Measurements from ENCODE around the gene TGFB1I1.

TGFB1I1 gene

DNA sequence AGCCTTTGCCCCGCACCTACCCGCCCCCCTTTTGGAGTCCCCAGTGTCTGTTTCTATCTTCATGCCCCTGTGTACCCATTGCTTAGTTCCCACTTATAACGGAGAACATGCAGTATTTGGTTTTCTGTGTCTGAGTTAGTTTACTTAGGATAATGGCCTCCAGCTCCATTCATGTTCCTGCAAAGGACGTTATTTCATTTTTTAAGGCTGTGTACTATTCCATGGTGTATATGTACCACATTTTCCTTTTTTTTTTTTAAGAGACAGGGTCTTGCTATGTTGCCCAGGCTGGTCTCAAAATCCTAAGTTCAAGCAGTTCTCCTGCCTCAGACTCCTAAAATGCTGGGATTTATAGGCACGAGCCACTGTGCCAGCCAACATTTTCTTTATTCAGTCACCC lies 4.1 kb upstream of the TGFB1I1 start:
- Histone ChIP-seq H4K20me1 (ENCODE audit: insufficient read depth) (no peaks in the 10 kb centered on the region), H3K79me2 (ENCODE audit: insufficient read depth, low read depth) (no peaks in the 10 kb centered on the region), H3K27ac (no peak overlapping the region), H3K36me3 (ENCODE audit: insufficient read depth) (no peaks in the 10 kb centered on the region), H3K9ac (no peak overlapping the region), H3K4me2 (no peak overlapping the region), H3K4me1 (ENCODE audit: low read depth, poor library complexity, severe bottlenecking) (no peaks in the 10 kb centered on the region), H3K27me3 (ENCODE audit: insufficient read depth, low read depth) (no peaks in the 10 kb centered on the region), H3K4me3 (IDR thresholded peaks at IDR 0.05; ENCODE audit: insufficient read depth, low read depth, low read length) (no peak overlapping the region), H2AFZ (ENCODE audit: low read depth) (no peak overlapping the region)
- TF ChIP-seq, protein P1, sequence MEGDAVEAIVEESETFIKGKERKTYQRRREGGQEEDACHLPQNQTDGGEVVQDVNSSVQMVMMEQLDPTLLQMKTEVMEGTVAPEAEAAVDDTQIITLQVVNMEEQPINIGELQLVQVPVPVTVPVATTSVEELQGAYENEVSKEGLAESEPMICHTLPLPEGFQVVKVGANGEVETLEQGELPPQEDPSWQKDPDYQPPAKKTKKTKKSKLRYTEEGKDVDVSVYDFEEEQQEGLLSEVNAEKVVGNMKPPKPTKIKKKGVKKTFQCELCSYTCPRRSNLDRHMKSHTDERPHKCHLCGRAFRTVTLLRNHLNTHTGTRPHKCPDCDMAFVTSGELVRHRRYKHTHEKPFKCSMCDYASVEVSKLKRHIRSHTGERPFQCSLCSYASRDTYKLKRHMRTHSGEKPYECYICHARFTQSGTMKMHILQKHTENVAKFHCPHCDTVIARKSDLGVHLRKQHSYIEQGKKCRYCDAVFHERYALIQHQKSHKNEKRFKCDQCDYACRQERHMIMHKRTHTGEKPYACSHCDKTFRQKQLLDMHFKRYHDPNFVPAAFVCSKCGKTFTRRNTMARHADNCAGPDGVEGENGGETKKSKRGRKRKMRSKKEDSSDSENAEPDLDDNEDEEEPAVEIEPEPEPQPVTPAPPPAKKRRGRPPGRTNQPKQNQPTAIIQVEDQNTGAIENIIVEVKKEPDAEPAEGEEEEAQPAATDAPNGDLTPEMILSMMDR (conservative IDR thresholded peaks at IDR 0.05; ENCODE audit: low read depth, low read length), result no peak

DNA sequence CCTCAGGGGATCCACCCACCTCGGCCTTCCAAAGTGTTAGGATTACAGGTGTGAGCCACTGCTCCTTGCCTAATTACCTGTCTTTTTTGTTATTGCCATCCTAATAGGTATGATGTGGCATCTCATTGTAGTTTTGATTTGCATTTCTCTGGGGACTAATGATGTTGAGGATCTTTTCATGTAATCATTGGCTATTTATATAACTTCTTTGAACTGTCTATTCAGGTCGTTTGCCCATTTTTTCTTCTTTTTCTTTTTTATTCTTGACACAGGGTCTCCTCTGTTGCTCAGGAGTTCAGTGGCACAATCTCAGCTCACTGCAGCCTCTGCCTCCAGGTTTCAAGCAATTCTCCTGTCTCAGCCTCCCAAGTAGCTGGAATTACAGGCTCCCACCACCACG lies 1.3 kb upstream of the TGFB1I1 start:
- no peak overlapping the region for H3K4me2 ChIP-seq
- no peaks in the 10 kb centered on the region for H3K27me3 ChIP-seq (ENCODE audit: insufficient read depth, low read depth)
- no peak overlapping the region for H3K9ac ChIP-seq
- H4K20me1 ChIP-seq (ENCODE audit: insufficient read depth), result no peaks in the 10 kb centered on the region
- no peaks in the 10 kb centered on the region for H3K79me2 ChIP-seq (ENCODE audit: insufficient read depth, low read depth)
- H3K27ac ChIP-seq, result no peak overlapping the region
- H2AFZ ChIP-seq (ENCODE audit: low read depth), result no peak overlapping the region
- H3K4me1 ChIP-seq (ENCODE audit: low read depth, poor library complexity, severe bottlenecking), result no peaks in the 10 kb centered on the region
- no peaks in the 10 kb centered on the region for H3K36me3 ChIP-seq (ENCODE audit: insufficient read depth)
- H3K4me3 ChIP-seq (IDR thresholded peaks at IDR 0.05; ENCODE audit: insufficient read depth, low read depth, low read length), result no peak overlapping the region
- TF ChIP-seq, protein P1 (conservative IDR thresholded peaks at IDR 0.05; ENCODE audit: low read depth, low read length), result no peak

DNA sequence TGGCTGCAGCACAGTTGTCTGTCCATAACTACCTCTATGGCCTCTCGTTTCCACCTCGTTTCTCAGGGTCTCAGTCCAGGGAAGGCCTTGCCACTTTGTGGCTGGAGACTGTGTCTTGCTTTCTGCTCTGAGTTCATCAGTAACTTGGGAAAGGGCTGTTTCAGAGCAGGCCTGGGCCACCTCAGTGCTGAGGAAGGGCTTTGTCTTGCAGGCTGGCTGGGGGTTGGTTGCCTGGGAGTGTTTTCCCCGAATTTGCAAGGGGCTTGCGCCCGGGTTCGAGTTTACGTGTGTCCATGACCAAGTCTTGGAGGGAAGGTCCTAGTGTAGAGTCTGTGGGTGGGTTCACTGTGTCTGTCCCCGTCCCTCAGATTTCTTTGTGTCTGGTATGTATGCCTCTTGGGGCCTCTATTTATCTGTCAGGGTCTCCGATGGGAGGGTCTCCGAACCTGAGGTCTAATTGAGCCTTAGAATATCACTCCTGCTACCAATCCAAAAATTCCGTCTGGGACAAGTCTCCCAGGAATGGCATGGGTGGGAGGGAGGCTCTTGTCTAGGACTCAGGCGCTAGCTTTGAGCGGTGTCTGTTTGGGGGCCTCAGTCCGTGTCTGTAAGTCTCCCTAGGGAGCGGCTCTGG lies 594 bp upstream of the TGFB1I1 start:
- H3K9ac ChIP-seq, result no peak overlapping the region
- H2AFZ ChIP-seq (ENCODE audit: low read depth), result no peak overlapping the region
- no peaks in the 10 kb centered on the region for H4K20me1 ChIP-seq (ENCODE audit: insufficient read depth)
- no peak overlapping the region for H3K4me3 ChIP-seq (IDR thresholded peaks at IDR 0.05; ENCODE audit: insufficient read depth, low read depth, low read length)
- H3K4me2 ChIP-seq, result no peak overlapping the region
- H3K4me1 ChIP-seq (ENCODE audit: low read depth, poor library complexity, severe bottlenecking), result no peaks in the 10 kb centered on the region
- no peak overlapping the region for H3K27ac ChIP-seq
- TF ChIP-seq, protein P1 (conservative IDR thresholded peaks at IDR 0.05; ENCODE audit: low read depth, low read length), result no peak
- H3K27me3 ChIP-seq (ENCODE audit: insufficient read depth, low read depth), result no peaks in the 10 kb centered on the region
- H3K36me3 ChIP-seq (ENCODE audit: insufficient read depth), result no peaks in the 10 kb centered on the region
- H3K79me2 ChIP-seq (ENCODE audit: insufficient read depth, low read depth), result no peaks in the 10 kb centered on the region

DNA sequence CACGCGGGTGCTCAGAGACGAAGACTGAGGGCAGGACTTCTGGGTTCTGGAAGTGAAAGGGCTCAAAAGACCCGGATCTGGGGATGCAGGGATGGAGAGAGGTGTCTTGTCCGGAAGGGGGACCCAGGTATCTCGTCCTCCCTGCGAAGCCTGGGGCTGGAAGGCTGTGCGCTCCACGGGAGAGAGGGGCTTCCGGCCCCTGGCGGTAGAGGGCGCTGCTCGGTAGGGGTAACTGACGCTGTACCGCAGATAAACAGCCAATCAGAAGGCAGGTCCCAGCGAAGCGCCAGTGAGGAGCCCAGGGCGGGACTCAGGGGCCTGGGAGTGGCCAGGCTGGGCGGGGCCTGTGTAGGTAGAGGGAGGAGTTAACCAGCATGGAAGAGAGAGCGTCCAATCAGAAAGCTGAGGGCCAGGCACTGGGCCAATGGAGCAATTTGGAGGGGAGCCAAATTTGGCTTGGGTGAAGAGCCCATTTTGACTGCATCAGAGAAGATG lies 804 bp downstream of the TGFB1I1 start:
- H3K36me3 ChIP-seq (ENCODE audit: insufficient read depth), result no peaks in the 10 kb centered on the region
- H3K4me1 ChIP-seq (ENCODE audit: low read depth, poor library complexity, severe bottlenecking), result peaks cover 5% of the 10 kb centered on the region
- no peak overlapping the region for H3K27ac ChIP-seq
- H3K27me3 ChIP-seq (ENCODE audit: insufficient read depth, low read depth), result no peaks in the 10 kb centered on the region
- H3K4me2 ChIP-seq, result no peak overlapping the region
- H3K79me2 ChIP-seq (ENCODE audit: insufficient read depth, low read depth), result no peaks in the 10 kb centered on the region
- no peak overlapping the region for H3K4me3 ChIP-seq (IDR thresholded peaks at IDR 0.05; ENCODE audit: insufficient read depth, low read depth, low read length)
- H3K9ac ChIP-seq, result no peak overlapping the region
- TF ChIP-seq, protein P1 (conservative IDR thresholded peaks at IDR 0.05; ENCODE audit: low read depth, low read length), result no peak
- no peak overlapping the region for H2AFZ ChIP-seq (ENCODE audit: low read depth)
- H4K20me1 ChIP-seq (ENCODE audit: insufficient read depth), result no peaks in the 10 kb centered on the region
